ENCODE results near the gene SOX13. TPM values are rescaled to one million over a fixed set of nuclear protein-coding genes. Genes with fewer than 3 reads are reported as not detected.
A peak's percentile ranks its signal among the peaks of the same experiment; 100 is the strongest.

The SOX13 gene
- total and polyA plus RNA-seq, 11 donors: 8.2 to 16.0 (median 12.6) TPM

GRCh38 chr1:204115116-204115515 is 42.2 kb downstream of the SOX13 start:
- ATAC-seq (no peak), DNase-seq (peak in 1 of 5 donors; percentile 6)
- no peaks in the 10 kb centered on the region for H3K27me3 ChIP-seq
- no peak for TF ChIP-seq POLR2A (IDR thresholded peaks at IDR 0.05)
- TF ChIP-seq CTCF (IDR thresholded peaks at IDR 0.05): no peak
- H3K9me3 ChIP-seq: no peaks in the 10 kb centered on the region
- peaks cover 0 to 17% (median 2%) of the 10 kb centered on the region in 12 donors for H3K4me1 ChIP-seq
- no peak overlapping the region for H3K4me3 ChIP-seq
- H3K36me3 ChIP-seq: peaks cover 0 to 61% (median 28%) of the 10 kb centered on the region in 9 donors
- intact Hi-C loops (cut with DNase I): no loop called here
- no peak overlapping the region for H3K27ac ChIP-seq
- 87 to 96% (median 92%) methylated on average over 4 of the region's 4 CpGs for WGBS, 4 donors

GRCh38 chr1:204116539-204116938 is 43.6 kb downstream of the SOX13 start:
- 89 to 96% (median 93%) methylated on average over 4 of the region's 4 CpGs for WGBS, 4 donors
- Histone ChIP-seq H3K4me3 (no peak overlapping the region), H3K36me3 (peaks cover 0 to 74% (median 40%) of the 10 kb centered on the region in 9 donors), H3K9me3 (no peaks in the 10 kb centered on the region), H3K4me1 (peaks cover 0 to 17% (median 0%) of the 10 kb centered on the region in 12 donors), H3K27me3 (no peaks in the 10 kb centered on the region), H3K27ac (no peak overlapping the region)
- DNase-seq: peak in 1 of 5 donors; percentile 11
- ATAC-seq: peak in 1 of 4 donors; percentile 22
- intact Hi-C loops (cut with DNase I): no loop called here
- TF ChIP-seq CTCF (IDR thresholded peaks at IDR 0.05): no peak
- TF ChIP-seq POLR2A (IDR thresholded peaks at IDR 0.05): no peak

- ATAC-seq (no peak), DNase-seq (peak in 1 of 5 donors; percentile 33)
- Histone ChIP-seq H3K4me3 (no peak overlapping the region), H3K9me3 (no peaks in the 10 kb centered on the region), H3K36me3 (peaks cover 0 to 95% (median 72%) of the 10 kb centered on the region in 9 donors), H3K4me1 (peaks cover 2 to 14% (median 9%) of the 10 kb centered on the region in 12 donors), H3K27me3 (no peaks in the 10 kb centered on the region), H3K27ac (no peak overlapping the region)
- intact Hi-C loops (cut with DNase I): loop anchor here in 1 of 10 donors (10.0 kb wide), 1 partner anchor 147 kb away; no protein-coding TSS in a partner anchor
- TF ChIP-seq CTCF (IDR thresholded peaks at IDR 0.05) (no peak), POLR2A (IDR thresholded peaks at IDR 0.05) (no peak)
- WGBS, 4 donors: 86 to 94% (median 91%) methylated on average over 10 to 17 of the region's 17 CpGs
Observed at GRCh38 chr1:204121840-204122555, 49.1 kb downstream of the SOX13 start.

- 69 to 82% (median 77%) methylated on average over 9 of the region's 9 CpGs for WGBS, 4 donors
- peak in 1 of 5 donors; percentile 54 for DNase-seq
- TF ChIP-seq CTCF (IDR thresholded peaks at IDR 0.05) (peak in 8 of 12 donors; percentile 4 to 31 (median 20)), POLR2A (IDR thresholded peaks at IDR 0.05) (no peak)
- Histone ChIP-seq H3K27me3 (no peaks in the 10 kb centered on the region), H3K27ac (no peak overlapping the region), H3K36me3 (peaks cover 0 to 82% (median 61%) of the 10 kb centered on the region in 9 donors), H3K9me3 (no peaks in the 10 kb centered on the region), H3K4me1 (peaks cover 4 to 27% (median 15%) of the 10 kb centered on the region in 12 donors), H3K4me3 (no peak overlapping the region)
- ATAC-seq: no peak
- intact Hi-C loops (cut with DNase I): loop anchor here in 1 of 10 donors (10.0 kb wide), 1 partner anchor 149 kb away; no protein-coding TSS in a partner anchor
Observed at GRCh38 chr1:204123376-204123775, 50.5 kb downstream of the SOX13 start.

Measured in heart left ventricle (tissue), 16 donors.